Measurements from ENCODE around the gene SLC6A13.

- no peak for TF ChIP-seq POLR2AphosphoS5 (IDR thresholded peaks at IDR 0.05)
- TF ChIP-seq CTCF (IDR thresholded peaks at IDR 0.05), result no peak
- TF ChIP-seq POLR2A (IDR thresholded peaks at IDR 0.05; ENCODE audit: low read depth), result no peak
These were observed 66.7 kb downstream of the SLC6A13 start for GRCh38 chr12:195951-196350.
